ENCODE measurements around the gene CPNE6.

The CPNE6 gene

GRCh38 chr14:24077086-24077485, 5.7 kb downstream of the CPNE6 start:
- Histone ChIP-seq H3K4me3 (ENCODE audit: low read depth, low read length) (no peak overlapping the region), H3K27me3 (no peaks in the 10 kb centered on the region), H3K36me3 (no peaks in the 10 kb centered on the region), H3K9me3 (no peaks in the 10 kb centered on the region), H3K4me1 (peaks cover 17% of the 10 kb centered on the region)
- no peak for TF ChIP-seq CTCF (IDR thresholded peaks at IDR 0.05; ENCODE audit: low read depth, low read length)
- no peak for DNase-seq

GRCh38 chr14:24078146-24078545, 6.8 kb downstream of the CPNE6 start:
- H3K27me3 ChIP-seq = no peaks in the 10 kb centered on the region
- TF ChIP-seq CTCF (IDR thresholded peaks at IDR 0.05; ENCODE audit: low read depth, low read length) = no peak

GRCh38 chr14:24079491-24080141, 8.3 kb downstream of the CPNE6 start:
- H3K9me3 ChIP-seq = no peaks in the 10 kb centered on the region
- peak; percentile 88 for DNase-seq
- H3K36me3 ChIP-seq = no peaks in the 10 kb centered on the region
- no peak for TF ChIP-seq CTCF (IDR thresholded peaks at IDR 0.05; ENCODE audit: low read depth, low read length)
- peaks cover 17% of the 10 kb centered on the region for H3K4me1 ChIP-seq
- H3K4me3 ChIP-seq (ENCODE audit: low read depth, low read length) = peak overlapping the region; percentile 24
- no peaks in the 10 kb centered on the region for H3K27me3 ChIP-seq

More at GRCh38 chr14:24078146-24078545, 6.8 kb downstream of the CPNE6 start:
- DNase-seq = no peak
- H3K36me3 ChIP-seq = no peaks in the 10 kb centered on the region
- no peak overlapping the region for H3K4me3 ChIP-seq (ENCODE audit: low read depth, low read length)
- H3K9me3 ChIP-seq = no peaks in the 10 kb centered on the region
- H3K4me1 ChIP-seq = peaks cover 17% of the 10 kb centered on the region

GRCh38 chr14:24080142-24080530, 8.8 kb downstream of the CPNE6 start:
- H3K27me3 ChIP-seq = no peaks in the 10 kb centered on the region
- no peaks in the 10 kb centered on the region for H3K9me3 ChIP-seq
- TF ChIP-seq CTCF (IDR thresholded peaks at IDR 0.05; ENCODE audit: low read depth, low read length) = no peak
- no peaks in the 10 kb centered on the region for H3K36me3 ChIP-seq
- DNase-seq = no peak
- peaks cover 17% of the 10 kb centered on the region for H3K4me1 ChIP-seq
- H3K4me3 ChIP-seq (ENCODE audit: low read depth, low read length) = 0 out of 2 replicates have a peak overlapping the region, but pooled peaks have one; percentile 5

GRCh38 chr14:24080888-24081738, 9.8 kb downstream of the CPNE6 start:
- Histone ChIP-seq H3K9me3 (no peaks in the 10 kb centered on the region), H3K4me1 (peaks cover 17% of the 10 kb centered on the region), H3K27me3 (no peaks in the 10 kb centered on the region), H3K36me3 (no peaks in the 10 kb centered on the region), H3K4me3 (ENCODE audit: low read depth, low read length) (peak overlapping the region; percentile 60)
- peak; percentile 69 for DNase-seq
- TF ChIP-seq CTCF (IDR thresholded peaks at IDR 0.05; ENCODE audit: low read depth, low read length) = no peak

GRCh38 chr14:24081739-24082211, 10.4 kb downstream of the CPNE6 start:
- no peaks in the 10 kb centered on the region for H3K36me3 ChIP-seq
- no peaks in the 10 kb centered on the region for H3K27me3 ChIP-seq
- DNase-seq = no peak
- H3K9me3 ChIP-seq = no peaks in the 10 kb centered on the region
- TF ChIP-seq CTCF (IDR thresholded peaks at IDR 0.05; ENCODE audit: low read depth, low read length) = no peak
- H3K4me3 ChIP-seq (ENCODE audit: low read depth, low read length) = peak overlapping the region; percentile 60
- H3K4me1 ChIP-seq = peaks cover 17% of the 10 kb centered on the region
